HG02610 (cell line): ENCODE results near the gene MRPL18.
"Not testable (repeated sequence)": the region's sequence is repeated elsewhere in the genome, so short reads cannot be mapped to it uniquely, and the experiment has no call there.

Source experiments
- ATAC-seq: cut with Tn5 transposase; IDR thresholded peaks from one replicate; pipeline ENCODE4 v1.9.1; 2021; ENCODE audit warnings: mild to moderate bottlenecking, moderate library complexity; ENCODE audit not compliant: unreplicated experiment

MRPL18 gene

GRCh38 chr6:159769470-159769869, 20.8 kb upstream of the MRPL18 start:
- peak; percentile 68 for ATAC-seq

GRCh38 chr6:159772196-159772595, 18.1 kb upstream of the MRPL18 start:
- no peak for ATAC-seq

- no peak for ATAC-seq
These were observed 12.9 kb upstream of the MRPL18 start for GRCh38 chr6:159777240-159777904.

- no peak for ATAC-seq
These were observed 12.1 kb upstream of the MRPL18 start for GRCh38 chr6:159778131-159778530.

- no peak for ATAC-seq
These were observed 11.6 kb upstream of the MRPL18 start for GRCh38 chr6:159778542-159779103.

GRCh38 chr6:159788276-159788675, 2.0 kb upstream of the MRPL18 start:
- ATAC-seq = no peak

- no peak for ATAC-seq
These were observed 1.4 kb upstream of the MRPL18 start for GRCh38 chr6:159788753-159789376.

- ATAC-seq = peak; percentile 72
These were observed 704 bp upstream of the MRPL18 start, which contains the start of gene TCP1 for GRCh38 chr6:159789377-159790148. Gene TCP1, minus strand, starts transcription at chr6:159789602. Its CDS starts 134 bp downstream, at chr6:159789468.

- ATAC-seq = no peak
These were observed 810 bp downstream of the MRPL18 start for GRCh38 chr6:159790956-159791598.

- not testable (repeated sequence) for ATAC-seq
These were observed 4.7 kb downstream of the MRPL18 start for GRCh38 chr6:159794976-159795375.

- no peak for ATAC-seq
These were observed 7.3 kb downstream of the MRPL18 start for GRCh38 chr6:159797554-159797953.

- no peak for ATAC-seq
These were observed 10.0 kb downstream of the MRPL18 start, which contains the start of gene PNLDC1 for GRCh38 chr6:159800141-159800865. Gene PNLDC1, plus strand, starts transcription at chr6:159800276. Its CDS starts 32 bp downstream, at chr6:159800308.

- no peak for ATAC-seq
These were observed 11.7 kb downstream of the MRPL18 start for GRCh38 chr6:159801935-159802334.

- no peak for ATAC-seq
These were observed 14.2 kb downstream of the MRPL18 start for GRCh38 chr6:159804504-159804903.

GRCh38 chr6:159805440-159806020, 15.3 kb downstream of the MRPL18 start:
- no peak for ATAC-seq

GRCh38 chr6:159806021-159806458, 15.8 kb downstream of the MRPL18 start:
- ATAC-seq = no peak

- no peak for ATAC-seq
These were observed 17.0 kb downstream of the MRPL18 start for GRCh38 chr6:159807150-159807858.

- no peak for ATAC-seq
These were observed 18.4 kb downstream of the MRPL18 start for GRCh38 chr6:159808647-159809046.

- ATAC-seq = no peak
These were observed 18.9 kb downstream of the MRPL18 start for GRCh38 chr6:159809149-159809548.
